ENCODE measurements around the gene DAZAP1. TPM values are rescaled to one million over a fixed set of nuclear protein-coding genes. Genes with fewer than 3 reads are reported as not detected.

DAZAP1 gene
- total and polyA plus RNA-seq, 7 experiments from 2014 or later: 5.0 to 227 (median 138) TPM

DNA sequence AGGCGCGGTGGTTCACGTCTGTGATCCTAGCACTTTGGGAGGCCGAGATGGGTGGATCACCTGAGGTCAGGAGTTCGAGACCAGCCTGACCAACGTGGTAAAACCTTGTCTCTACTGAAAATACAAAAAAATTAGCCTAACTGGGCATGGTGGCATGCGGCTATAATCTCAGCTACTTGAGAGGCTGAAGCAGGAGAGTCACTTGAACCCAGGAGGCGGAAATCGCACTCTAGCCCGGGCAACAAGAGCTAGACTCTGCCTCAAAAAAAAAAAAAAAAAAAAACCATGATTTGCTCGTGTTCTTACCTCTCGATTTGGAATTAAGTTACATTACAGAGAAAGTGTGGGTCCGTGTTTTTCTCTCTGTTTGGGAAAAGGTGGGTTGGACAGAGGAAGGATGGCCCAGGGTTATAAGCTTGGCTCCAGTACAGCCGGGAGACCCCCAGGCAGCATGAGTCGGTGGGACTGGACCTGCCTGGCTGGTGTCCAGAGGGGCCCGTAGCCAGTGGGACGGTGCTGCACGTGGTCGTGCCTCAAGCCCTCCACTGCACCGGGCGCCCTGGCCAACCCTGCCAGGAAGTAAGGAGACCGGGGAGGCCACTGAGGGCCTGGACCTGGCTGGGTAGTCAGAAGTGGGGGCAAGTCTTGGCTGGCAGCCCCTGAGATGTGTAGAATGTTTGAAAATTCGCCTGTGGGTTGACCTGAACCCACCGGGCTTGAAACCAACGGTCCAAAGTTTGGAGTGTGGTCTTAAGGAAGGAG, 34.5 kb downstream of the DAZAP1 start:
- Mint-ChIP-seq H3K4me1 (peaks cover 14 to 34% (median 25%) of the 10 kb centered on the region in 7 donors), H3K36me3 (peaks cover 0 to 23% (median 4%) of the 10 kb centered on the region in 5 donors), H3K27me3 (peaks cover 0 to 6% (median 0%) of the 10 kb centered on the region in 5 donors), H3K9me3 (peaks cover 0 to 6% (median 0%) of the 10 kb centered on the region in 11 donors), H3K4me3 (peak overlapping the region in 5 of 10 donors; percentile 42 to 98 (median 51)), H3K27ac (peak overlapping the region in 4 of 9 donors; percentile 21 to 67 (median 44))
- no peak overlapping the region for H3K27ac ChIP-seq (ENCODE audit: low read depth, low read length)
- peaks cover 14 to 41% (median 15%) of the 10 kb centered on the region in 3 experiments for H3K36me3 ChIP-seq (ENCODE audit: control insufficient read depth in 2 of 3, insufficient read depth in 3 of 3, low read length in 3 of 3)
- DNase-seq (no peak), ATAC-seq (no peak)
- peaks cover 13 to 20% of the 10 kb centered on the region in 2 donors for H3K4me1 ChIP-seq (ENCODE audit: control insufficient read depth in 2 of 2, insufficient read depth in 2 of 2, low read length in 2 of 2)
- CTCF ChIA-PET: no interaction called here
- POLR2A ChIA-PET: interaction anchor here (0.7 kb wide), 1 partner anchor 25 kb away, joined by 3 read pairs; no protein-coding TSS in a partner anchor
- H3K4me3 ChIP-seq (ENCODE audit: low read length): no peak overlapping the region
- H3K27me3 ChIP-seq (ENCODE audit: control insufficient read depth in 2 of 2, insufficient read depth in 2 of 2, low read length in 2 of 2): no peaks in the 10 kb centered on the region
- intact Hi-C loops (cut with micrococcal nuclease): loop anchor here in 1 of 2 donors (10.0 kb wide), 1 partner anchor 73 kb away; the partner anchor contains the start of gene ADAMTSL5
- no peaks in the 10 kb centered on the region for H3K9me3 ChIP-seq (ENCODE audit: control insufficient read depth in 2 of 3, low read length in 3 of 3)

DNA sequence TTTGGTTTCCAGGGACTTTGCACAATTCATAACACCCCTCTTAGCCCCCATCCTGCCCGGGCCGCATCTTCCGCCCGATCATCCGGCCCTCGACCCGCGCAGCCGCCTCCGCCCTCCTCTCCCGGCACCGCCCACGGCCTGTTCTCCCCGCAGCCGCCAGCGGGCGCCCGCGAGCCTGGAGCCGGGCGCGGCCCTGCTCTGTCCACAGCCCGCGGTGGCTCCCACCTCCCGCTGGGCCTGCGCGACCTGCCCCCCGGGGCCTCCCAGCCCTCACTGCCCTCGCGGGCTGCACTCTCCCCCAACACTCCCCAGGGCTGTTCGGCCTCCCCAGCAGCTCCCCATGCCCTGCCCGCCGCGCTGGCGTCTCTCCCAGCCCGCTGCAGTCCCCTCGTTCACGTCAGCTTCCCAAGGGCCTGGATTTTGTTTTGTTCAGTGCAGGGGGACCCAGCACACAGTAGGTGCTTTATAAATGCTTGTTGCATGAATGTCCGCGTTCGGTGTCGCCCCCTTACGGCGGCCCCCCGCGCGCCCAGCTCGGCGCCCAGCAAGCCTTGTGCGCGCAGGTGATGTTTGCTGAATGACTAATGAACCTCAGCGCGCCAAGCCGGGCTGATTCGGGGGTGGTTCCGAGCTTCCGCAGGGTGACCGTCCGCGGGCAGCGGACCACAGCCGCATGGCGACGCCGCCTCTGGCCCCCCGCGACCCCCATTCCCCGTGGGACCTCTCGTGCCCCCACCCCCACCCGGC, 38.0 kb downstream of the DAZAP1 start:
- Mint-ChIP-seq H3K9me3 (peaks cover 0 to 2% (median 0%) of the 10 kb centered on the region in 11 donors), H3K27me3 (peaks cover 22 to 32% (median 25%) of the 10 kb centered on the region in 5 donors), H3K27ac (peak overlapping the region in 1 of 9 donors; percentile 5), H3K4me3 (peak overlapping the region; percentile 34 to 78 (median 64)), H3K4me1 (peaks cover 9 to 30% (median 15%) of the 10 kb centered on the region in 7 donors), H3K36me3 (peaks cover 0 to 19% (median 8%) of the 10 kb centered on the region in 5 donors)
- H3K9me3 ChIP-seq (ENCODE audit: control insufficient read depth in 2 of 3, low read length in 3 of 3): no peaks in the 10 kb centered on the region
- DNase-seq (peak; percentile 48 to 88 (median 71)), ATAC-seq (peak; percentile 94)
- ChIA-PET CTCF (interaction anchor here (0.8 to 1.6 kb wide), 3 partner anchors 21 to 163 kb away, joined by 3 to 4 read pairs (median 3); no protein-coding TSS in a partner anchor), POLR2A (interaction anchor here (0.9 to 1.2 kb wide), 2 partner anchors 10 to 27 kb away, joined by 5 read pairs; no protein-coding TSS in a partner anchor)
- peaks cover 7 to 22% (median 14%) of the 10 kb centered on the region in 3 experiments for H3K36me3 ChIP-seq (ENCODE audit: control insufficient read depth in 2 of 3, insufficient read depth in 3 of 3, low read length in 3 of 3)
- intact Hi-C loops (cut with micrococcal nuclease): loop anchor here (1.0 to 10.0 kb wide), 4 partner anchors 25 to 69 kb away; partner anchors contain the start of genes ADAMTSL5 (in 2 of the 2) and PCSK4 (in 1 of the 2)
- H3K27me3 ChIP-seq (ENCODE audit: control insufficient read depth in 2 of 2, insufficient read depth in 2 of 2, low read length in 2 of 2): peaks cover 12 to 27% of the 10 kb centered on the region in 2 donors
- peak overlapping the region; percentile 50 for H3K4me3 ChIP-seq (ENCODE audit: low read length)
- H3K27ac ChIP-seq (ENCODE audit: low read depth, low read length): no peak overlapping the region
- peaks cover 5 to 9% of the 10 kb centered on the region in 2 donors for H3K4me1 ChIP-seq (ENCODE audit: control insufficient read depth in 2 of 2, insufficient read depth in 2 of 2, low read length in 2 of 2)

DNA sequence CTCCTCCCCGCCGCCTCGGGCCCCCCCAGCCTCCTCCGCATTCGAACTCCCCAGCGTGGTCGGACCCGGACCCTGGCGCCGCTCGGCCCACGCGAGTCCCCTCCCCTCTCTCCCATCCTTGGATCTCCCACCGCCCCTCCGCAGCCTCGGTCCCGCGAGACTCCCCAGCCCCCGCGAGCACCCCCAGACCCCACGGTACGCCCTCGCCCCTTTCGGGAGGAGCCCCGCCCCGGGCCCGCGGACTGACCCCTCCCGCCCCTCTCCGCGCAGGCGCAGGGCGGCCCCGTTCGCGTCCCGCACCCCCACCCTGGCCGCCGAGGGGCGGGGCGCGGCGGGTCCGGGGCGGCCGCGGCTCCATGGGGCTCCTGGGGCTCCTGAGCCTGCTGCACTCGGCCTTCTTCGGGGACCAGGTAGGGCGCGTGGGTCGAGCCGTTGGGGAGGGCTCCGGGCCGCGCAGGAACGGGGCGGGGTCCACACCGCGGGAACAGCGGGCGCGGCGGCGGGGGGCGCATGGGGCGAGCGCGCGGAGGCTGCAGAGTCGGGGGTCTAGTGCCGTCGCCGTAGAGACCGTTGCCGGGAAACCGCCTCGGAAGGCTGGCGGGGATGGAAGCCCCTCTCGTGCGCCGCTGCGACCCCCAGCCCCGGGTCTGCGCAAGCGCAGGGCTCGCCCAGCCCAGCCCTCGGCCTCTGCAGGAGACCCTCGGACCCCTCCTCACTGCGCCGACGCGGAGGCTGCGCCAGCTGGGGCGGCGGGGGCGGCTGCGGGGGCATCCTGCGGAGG, 38.7 kb downstream of the DAZAP1 start:
- H3K4me1 Mint-ChIP-seq: peaks cover 13 to 29% (median 17%) of the 10 kb centered on the region in 7 donors
- no peak overlapping the region for H3K27ac Mint-ChIP-seq
- H3K27ac ChIP-seq (ENCODE audit: low read depth, low read length): no peak overlapping the region
- peaks cover 0 to 15% (median 11%) of the 10 kb centered on the region in 3 experiments for H3K36me3 ChIP-seq (ENCODE audit: control insufficient read depth in 2 of 3, insufficient read depth in 3 of 3, low read length in 3 of 3)
- no peaks in the 10 kb centered on the region for H3K9me3 ChIP-seq (ENCODE audit: control insufficient read depth in 2 of 3, low read length in 3 of 3)
- no peak overlapping the region for H3K4me3 ChIP-seq (ENCODE audit: low read length)
- peaks cover 0 to 4% (median 0%) of the 10 kb centered on the region in 11 donors for H3K9me3 Mint-ChIP-seq
- DNase-seq: no peak
- H3K4me3 Mint-ChIP-seq: peak overlapping the region in 2 of 10 donors; percentile 43 to 76
- H3K27me3 ChIP-seq (ENCODE audit: control insufficient read depth in 2 of 2, insufficient read depth in 2 of 2, low read length in 2 of 2): peaks cover 12 to 34% of the 10 kb centered on the region in 2 donors
- CTCF ChIA-PET: interaction anchor here (1.6 kb wide), 1 partner anchor 20 kb away, joined by 4 read pairs; no protein-coding TSS in a partner anchor
- peaks cover 30 to 40% (median 33%) of the 10 kb centered on the region in 5 donors for H3K27me3 Mint-ChIP-seq
- ATAC-seq: no peak
- peaks cover 5 to 9% of the 10 kb centered on the region in 2 donors for H3K4me1 ChIP-seq (ENCODE audit: control insufficient read depth in 2 of 2, insufficient read depth in 2 of 2, low read length in 2 of 2)
- peaks cover 0 to 14% (median 3%) of the 10 kb centered on the region in 5 donors for H3K36me3 Mint-ChIP-seq
- POLR2A ChIA-PET: interaction anchor here (1.2 kb wide), 1 partner anchor 9 kb away, joined by 5 read pairs; no protein-coding TSS in a partner anchor
- intact Hi-C loops (cut with micrococcal nuclease): loop anchor here (1.0 to 10.0 kb wide), 4 partner anchors 24 to 69 kb away; partner anchors contain the start of genes ADAMTSL5 (in 2 of the 2) and PCSK4 (in 1 of the 2)

DNA sequence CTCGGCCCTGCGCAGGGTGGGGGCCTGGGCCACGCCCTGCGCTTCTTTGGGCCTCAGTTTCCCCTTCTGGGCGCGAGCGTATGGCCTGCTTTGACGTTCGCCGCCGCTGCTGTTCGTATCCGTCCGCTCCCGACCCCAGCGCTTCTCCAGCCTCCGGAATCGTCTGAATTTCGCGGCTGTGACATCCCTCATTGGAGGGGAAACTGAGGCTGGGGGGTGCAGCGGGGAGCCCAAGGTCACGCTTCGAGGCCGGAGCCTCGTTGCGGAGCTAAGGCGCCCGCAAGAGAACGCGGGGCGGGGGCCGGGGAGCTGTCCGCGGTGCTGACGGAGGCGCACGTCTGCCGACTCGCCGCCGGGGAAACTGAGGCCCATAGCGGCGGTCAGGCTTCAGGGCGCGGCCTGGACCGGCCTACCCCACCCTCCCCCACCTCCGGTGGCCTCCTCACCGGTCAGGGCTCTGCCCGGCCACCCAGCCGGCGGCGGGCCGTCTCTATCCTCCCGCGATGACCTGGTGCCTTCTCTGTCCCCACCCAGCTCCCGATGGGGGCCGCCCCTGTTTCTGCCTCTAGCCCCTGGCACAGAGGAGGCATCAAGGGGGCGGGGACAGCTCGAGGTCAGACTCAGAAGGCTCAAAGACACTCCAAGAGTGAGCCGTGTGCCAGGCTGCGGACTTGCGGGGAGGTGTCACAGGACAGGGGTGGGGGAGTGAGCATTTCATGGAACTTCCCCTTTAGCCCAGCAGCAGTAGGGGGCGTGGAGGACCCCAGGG, 39.5 kb downstream of the DAZAP1 start:
- no peak overlapping the region for H3K27ac ChIP-seq (ENCODE audit: low read depth, low read length)
- H3K36me3 ChIP-seq (ENCODE audit: control insufficient read depth in 2 of 3, insufficient read depth in 3 of 3, low read length in 3 of 3): peaks cover 0 to 7% (median 4%) of the 10 kb centered on the region in 3 experiments
- peaks cover 5 to 9% of the 10 kb centered on the region in 2 donors for H3K4me1 ChIP-seq (ENCODE audit: control insufficient read depth in 2 of 2, insufficient read depth in 2 of 2, low read length in 2 of 2)
- ATAC-seq (no peak), DNase-seq (peak in 2 of 9 donors; percentile 57 to 58)
- Mint-ChIP-seq H3K4me3 (peak overlapping the region in 7 of 10 donors; percentile 38 to 71 (median 48)), H3K27ac (no peak overlapping the region), H3K9me3 (peaks cover 0 to 4% (median 0%) of the 10 kb centered on the region in 11 donors), H3K4me1 (peaks cover 13 to 27% (median 15%) of the 10 kb centered on the region in 7 donors), H3K27me3 (peaks cover 31 to 47% (median 34%) of the 10 kb centered on the region in 5 donors), H3K36me3 (peaks cover 0 to 9% (median 0%) of the 10 kb centered on the region in 5 donors)
- H3K4me3 ChIP-seq (ENCODE audit: low read length): no peak overlapping the region
- CTCF ChIA-PET: no interaction called here
- POLR2A ChIA-PET: interaction anchor here (0.6 kb wide), 1 partner anchor 114 kb away, joined by 3 read pairs; no protein-coding TSS in a partner anchor
- no peaks in the 10 kb centered on the region for H3K9me3 ChIP-seq (ENCODE audit: control insufficient read depth in 2 of 3, low read length in 3 of 3)
- intact Hi-C loops (cut with micrococcal nuclease): loop anchor here in 1 of 2 donors (10.0 kb wide), 1 partner anchor 68 kb away; the partner anchor contains the start of gene ADAMTSL5
- peaks cover 12 to 40% of the 10 kb centered on the region in 2 donors for H3K27me3 ChIP-seq (ENCODE audit: control insufficient read depth in 2 of 2, insufficient read depth in 2 of 2, low read length in 2 of 2)

DNA sequence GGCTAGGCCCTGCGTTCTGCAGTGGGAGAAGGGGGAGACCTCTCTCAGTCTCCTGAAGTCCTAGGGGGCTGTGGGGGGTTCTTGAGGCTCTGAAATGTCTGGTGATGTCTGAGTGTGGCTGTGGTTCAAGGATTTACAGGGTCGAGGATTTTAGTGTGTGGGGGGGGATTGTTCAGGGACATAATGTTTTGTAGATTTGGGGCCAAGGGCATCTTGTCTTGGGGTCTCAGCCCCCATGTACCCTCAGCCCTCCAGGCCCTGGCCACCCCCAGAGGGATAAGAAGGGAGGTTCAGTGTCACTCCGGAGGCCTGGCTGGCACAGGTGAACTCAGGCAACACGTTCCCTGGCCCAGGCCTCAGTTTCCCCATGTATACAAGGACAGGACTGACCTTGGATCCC, 40.1 kb downstream of the DAZAP1 start:
- CTCF ChIA-PET: no interaction called here
- peaks cover 12 to 40% of the 10 kb centered on the region in 2 donors for H3K27me3 ChIP-seq (ENCODE audit: control insufficient read depth in 2 of 2, insufficient read depth in 2 of 2, low read length in 2 of 2)

More for the DNA sequence above, 40.1 kb downstream of the DAZAP1 start:
- Mint-ChIP-seq H3K27ac (peak overlapping the region in 1 of 9 donors; percentile 31), H3K4me3 (peak overlapping the region in 7 of 10 donors; percentile 1 to 63 (median 25)), H3K4me1 (peaks cover 13 to 22% (median 15%) of the 10 kb centered on the region in 7 donors), H3K27me3 (peaks cover 31 to 51% (median 34%) of the 10 kb centered on the region in 5 donors), H3K9me3 (peaks cover 0 to 4% (median 0%) of the 10 kb centered on the region in 11 donors), H3K36me3 (peaks cover 0 to 4% (median 0%) of the 10 kb centered on the region in 5 donors)
- ATAC-seq (no peak), DNase-seq (no peak)
- Histone ChIP-seq H3K27ac (ENCODE audit: low read depth, low read length) (no peak overlapping the region), H3K36me3 (ENCODE audit: control insufficient read depth in 2 of 3, insufficient read depth in 3 of 3, low read length in 3 of 3) (peaks cover 0 to under 1% (median 0%) of the 10 kb centered on the region in 3 experiments), H3K4me1 (ENCODE audit: control insufficient read depth in 2 of 2, insufficient read depth in 2 of 2, low read length in 2 of 2) (peaks cover 5 to 9% of the 10 kb centered on the region in 2 donors), H3K4me3 (ENCODE audit: low read length) (no peak overlapping the region), H3K9me3 (ENCODE audit: control insufficient read depth in 2 of 3, low read length in 3 of 3) (no peaks in the 10 kb centered on the region)
- POLR2A ChIA-PET: no interaction called here
- intact Hi-C loops (cut with micrococcal nuclease): loop anchor here in 1 of 2 donors (10.0 kb wide), 1 partner anchor 67 kb away; the partner anchor contains the start of gene ADAMTSL5

All from naive thymus-derived CD4-positive, alpha-beta T cell (primary cell).